DOHH2 (cell line): ENCODE measurements around the gene PNPLA7.
"Not testable (repeated sequence)": the region's sequence is repeated elsewhere in the genome, so short reads cannot be mapped to it uniquely, and the experiment has no call there.

ENCODE experiments used
- H3F3A ChIP-seq: fragments of 200-600 bp; sonication (generic), shearing (Covaris generic); 2 replicates; pipeline ENCODE4 v1.6.0; 2016; ENCODE audit warnings: antibody characterized with exemption, mild to moderate bottlenecking; ENCODE audit not compliant: control insufficient read depth, insufficient read depth
- H3K27ac ChIP-seq: fragments of 200-600 bp; sonication (generic); 2 replicates; pipeline ENCODE4 v1.5.1; 2014; ENCODE audit warnings: low read depth, mild to moderate bottlenecking, low read length, moderate library complexity
- H3K27me3 ChIP-seq: fragments of 200-600 bp; sonication (generic); 2 replicates; pipeline ENCODE4 v1.6.1; 2014; ENCODE audit warnings: mild to moderate bottlenecking, low read length, mixed read lengths; ENCODE audit not compliant: control insufficient read depth
- H3K36me3 ChIP-seq: fragments of 200-600 bp; sonication (generic); 2 replicates; pipeline ENCODE4 v1.6.1; 2014; ENCODE audit warnings: mild to moderate bottlenecking, low read length, moderate library complexity, mixed read lengths; ENCODE audit not compliant: control insufficient read depth
- H3K4me1 ChIP-seq: fragments of 200-600 bp; sonication (generic); 2 replicates; pipeline ENCODE4 v1.6.1; 2014; ENCODE audit warnings: mild to moderate bottlenecking, low read length, mixed read lengths; ENCODE audit not compliant: control insufficient read depth
- H3K4me2 ChIP-seq: fragments of 200-600 bp; sonication (generic); 2 replicates; pipeline ENCODE4 v1.6.0; 2014; ENCODE audit warnings: mild to moderate bottlenecking, low read length, moderate library complexity
- H3K4me3 ChIP-seq: fragments of 200-600 bp; sonication (generic); 2 replicates; pipeline ENCODE4 v1.5.1; 2014; ENCODE audit warnings: mild to moderate bottlenecking, low read length, mixed read lengths
- H3K79me2 ChIP-seq: fragments of 200-600 bp; sonication (generic); 2 replicates; pipeline ENCODE4 v1.6.1; 2014; ENCODE audit warnings: mild to moderate bottlenecking, low read length, mixed read lengths; ENCODE audit not compliant: control insufficient read depth
- H3K9me2 ChIP-seq: fragments of 200-600 bp; sonication (generic); replicated peaks from 2 replicates; pipeline ENCODE4 v1.6.1; 2014; ENCODE audit warnings: mild to moderate bottlenecking, low read length, mixed read lengths; ENCODE audit not compliant: control insufficient read depth
- H3K9me3 ChIP-seq: fragments of 200-600 bp; sonication (generic); 2 replicates; pipeline ENCODE4 v1.6.1; 2014; ENCODE audit warnings: antibody characterized with exemption, low read length, mixed read lengths; ENCODE audit not compliant: control insufficient read depth, insufficient read depth
- H4K20me1 ChIP-seq: fragments of 200-600 bp; sonication (generic); 2 replicates; pipeline ENCODE4 v1.6.0; 2014; ENCODE audit warnings: low read depth, mild to moderate bottlenecking, antibody characterized with exemption, low read length, moderate library complexity; ENCODE audit not compliant: control insufficient read depth, insufficient read depth
- CTCF ChIP-seq: fragments of 200-600 bp; sonication (generic); IDR thresholded peaks from one replicate; pipeline ENCODE4 v1.5.1; 2014; ENCODE audit warnings: antibody characterized with exemption, mild to moderate bottlenecking, low read depth, low read length; ENCODE audit not compliant: poor library complexity, severe bottlenecking
- EZH2phosphoT487 ChIP-seq: fragments of 200-600 bp; sonication (generic); IDR thresholded peaks from 2 replicates; pipeline ENCODE4 v1.6.1; 2017; ENCODE audit warnings: borderline replicate concordance, mild to moderate bottlenecking, antibody characterized with exemption, low read length, moderate library complexity, mixed read lengths

The PNPLA7 gene

DNA sequence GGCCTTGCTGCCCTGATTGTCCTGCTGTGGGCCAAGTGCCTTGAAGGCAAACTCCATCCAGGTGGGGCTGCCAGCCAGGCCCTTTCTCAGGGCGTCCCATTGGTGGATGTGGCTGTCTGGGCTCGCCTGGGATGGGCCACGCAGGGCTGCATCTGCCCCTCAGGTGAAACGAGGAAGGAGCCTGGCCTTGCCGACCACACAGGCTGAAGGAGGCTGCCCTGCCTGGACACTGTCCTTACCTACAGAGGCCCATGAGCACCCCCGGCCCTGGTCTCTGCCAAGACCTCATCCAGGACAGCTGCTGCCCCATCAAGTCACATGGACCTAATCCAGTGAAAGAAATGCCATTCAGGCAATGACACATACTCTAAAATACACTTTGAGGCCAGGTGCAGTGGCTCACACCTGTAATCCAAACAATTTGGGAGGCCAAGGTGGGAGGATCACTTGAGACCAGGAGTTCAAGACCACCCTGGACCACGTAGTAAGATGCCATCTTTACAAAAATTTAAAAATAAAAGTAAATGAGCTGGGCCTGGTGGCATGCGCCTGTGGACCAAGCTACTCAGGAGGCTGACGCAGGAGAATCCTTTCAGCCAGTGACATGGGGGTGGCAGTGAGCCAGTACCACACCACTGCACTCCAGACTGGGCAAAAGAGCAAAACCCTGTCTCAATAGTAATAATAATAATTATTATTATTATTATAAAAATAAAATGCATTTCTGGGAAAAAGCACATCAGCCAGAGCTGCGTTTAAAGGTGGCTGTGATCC, 33.9 kb downstream of the PNPLA7 start:
- Histone ChIP-seq H3K4me3 (no peak overlapping the region), H3F3A (no peaks in the 10 kb centered on the region), H3K27ac (no peak overlapping the region), H3K4me1 (no peaks in the 10 kb centered on the region), H3K9me2 (no peaks in the 10 kb centered on the region), H3K27me3 (no peaks in the 10 kb centered on the region), H3K79me2 (no peaks in the 10 kb centered on the region), H3K36me3 (no peaks in the 10 kb centered on the region), H4K20me1 (no peaks in the 10 kb centered on the region), H3K4me2 (no peak overlapping the region), H3K9me3 (no peaks in the 10 kb centered on the region)
- TF ChIP-seq CTCF (no peak), EZH2phosphoT487 (no peak)

DNA sequence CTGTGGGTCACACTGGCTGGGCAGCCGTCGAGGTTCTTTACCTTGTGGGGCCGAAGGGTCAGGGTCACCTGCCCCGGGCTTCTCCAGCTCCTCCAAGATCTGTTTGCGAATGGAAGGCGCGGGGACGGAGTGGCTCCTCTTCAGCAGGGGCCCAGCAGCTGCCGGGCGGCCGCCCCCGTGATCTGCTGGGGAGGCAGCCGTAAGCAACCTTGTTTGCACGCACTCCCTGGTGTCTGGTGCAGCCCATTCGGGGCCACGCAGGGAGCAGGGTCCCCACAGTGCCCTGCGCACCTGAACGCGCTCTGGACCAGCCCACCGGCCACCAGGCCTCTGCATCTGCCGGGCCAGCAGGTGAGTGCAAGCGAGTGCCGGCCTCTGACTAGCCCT, 34.9 kb downstream of the PNPLA7 start:
- Histone ChIP-seq H3K9me2 (no peaks in the 10 kb centered on the region), H3F3A (no peaks in the 10 kb centered on the region), H3K27ac (no peak overlapping the region), H3K79me2 (no peaks in the 10 kb centered on the region), H3K27me3 (no peaks in the 10 kb centered on the region), H3K36me3 (no peaks in the 10 kb centered on the region), H3K4me1 (no peaks in the 10 kb centered on the region), H3K4me3 (no peak overlapping the region), H3K9me3 (no peaks in the 10 kb centered on the region), H4K20me1 (no peaks in the 10 kb centered on the region), H3K4me2 (no peak overlapping the region)
- TF ChIP-seq EZH2phosphoT487, result no peak
- no peak for TF ChIP-seq CTCF

GRCh38 chr9:137514691-137515337, 35.4 kb downstream of the PNPLA7 start:
- Histone ChIP-seq H3F3A (no peaks in the 10 kb centered on the region), H3K4me1 (no peaks in the 10 kb centered on the region), H3K4me3 (no peak overlapping the region), H3K27ac (no peak overlapping the region), H3K9me3 (no peaks in the 10 kb centered on the region), H4K20me1 (no peaks in the 10 kb centered on the region), H3K9me2 (no peaks in the 10 kb centered on the region), H3K27me3 (no peaks in the 10 kb centered on the region), H3K79me2 (no peaks in the 10 kb centered on the region), H3K36me3 (no peaks in the 10 kb centered on the region), H3K4me2 (no peak overlapping the region)
- TF ChIP-seq CTCF, result no peak

DNA sequence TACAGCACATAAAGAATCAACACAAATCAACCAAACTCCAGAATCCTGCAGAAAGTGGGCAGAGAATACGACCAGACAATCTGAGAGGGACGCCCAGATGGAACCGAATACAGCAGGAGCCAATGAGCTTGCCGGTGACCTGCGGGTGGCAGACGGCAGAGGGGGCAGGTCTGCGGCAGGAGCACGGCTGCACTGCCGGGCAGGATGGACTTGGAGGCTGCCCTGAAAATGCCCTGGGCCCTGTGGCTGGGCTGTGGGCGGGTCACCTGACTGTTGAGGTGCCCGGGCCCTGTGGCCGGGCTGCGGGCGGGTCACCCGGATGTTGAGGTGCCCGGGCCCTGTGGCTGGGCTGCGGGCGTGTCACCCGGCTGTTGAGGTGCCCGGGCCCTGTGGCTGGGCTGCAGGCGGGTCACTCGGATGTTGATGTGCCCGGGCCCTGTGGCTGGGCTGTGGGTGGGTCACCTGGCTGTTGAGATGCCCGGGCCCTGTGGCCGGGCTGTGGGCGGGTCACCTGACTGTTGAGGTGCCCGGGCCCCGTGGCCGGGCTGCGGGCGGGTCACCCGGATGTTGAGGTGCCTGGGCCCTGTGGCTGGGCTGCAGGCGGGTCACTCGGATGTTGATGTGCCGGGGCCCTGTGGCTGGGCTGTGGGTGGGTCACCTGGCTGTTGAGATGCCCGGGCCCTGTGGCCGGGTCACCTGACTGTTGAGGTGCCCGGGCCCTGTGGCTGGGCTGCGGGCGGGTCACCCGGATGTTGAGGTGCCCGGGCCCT, 36.2 kb downstream of the PNPLA7 start:
- H3K36me3 ChIP-seq, H4K20me1 ChIP-seq, H3K9me2 ChIP-seq, H3K9me3 ChIP-seq, H3K79me2 ChIP-seq, H3K27me3 ChIP-seq, H3K4me1 ChIP-seq, H3K4me2 ChIP-seq, H3F3A ChIP-seq, H3K27ac ChIP-seq, H3K4me3 ChIP-seq: not testable (repeated sequence)

DNA sequence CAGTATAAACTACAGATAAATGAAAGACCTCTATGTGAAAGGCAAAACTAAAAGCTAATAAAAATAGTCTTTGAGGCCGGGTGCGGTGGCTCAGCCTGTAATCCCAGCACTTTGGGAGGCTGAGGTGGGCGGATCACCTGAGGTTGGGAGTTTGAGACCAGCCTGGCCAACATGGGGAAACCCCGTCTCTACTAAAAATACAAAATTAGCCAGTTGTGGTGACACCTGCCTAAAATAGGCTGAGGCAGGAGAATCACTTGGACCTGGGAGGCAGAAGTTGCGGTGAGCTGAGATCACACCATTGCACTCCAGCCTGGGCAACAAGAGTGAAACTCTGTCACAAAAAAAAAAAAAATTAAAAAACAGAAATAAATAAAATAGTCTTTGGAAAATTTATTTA, 37.1 kb downstream of the PNPLA7 start:
- not testable (repeated sequence) for H3K9me2 ChIP-seq, H3K4me1 ChIP-seq, H3F3A ChIP-seq, H3K4me3 ChIP-seq, H3K36me3 ChIP-seq, H3K27me3 ChIP-seq, H3K27ac ChIP-seq, H3K79me2 ChIP-seq, H4K20me1 ChIP-seq, H3K9me3 ChIP-seq, H3K4me2 ChIP-seq
